Chondrocyte (in vitro differentiated cells): ENCODE results near the gene CDK2AP2. TPM values are rescaled to one million over a fixed set of nuclear protein-coding genes. Genes with fewer than 3 reads are reported as not detected.

Source experiments
- DNase-seq: peaks from one replicate; pipeline ENCODE4 v3.0.0; 2021; ENCODE audit warnings: mixed read lengths, low spot score
- H3K27ac Mint-ChIP-seq: one replicate; pipeline ENCODE4 v1.8.0; 2021; ENCODE audit warnings: mild to moderate bottlenecking, moderate library complexity, mixed read lengths; ENCODE audit not compliant: unreplicated experiment
- H3K27me3 Mint-ChIP-seq: 2 replicates; pipeline ENCODE4 v1.8.0; 2021; ENCODE audit warnings: low read depth, mixed read lengths
- H3K36me3 Mint-ChIP-seq: 2 replicates; pipeline ENCODE4 v1.8.0; 2021; ENCODE audit warnings: low read depth, mixed read lengths
- H3K4me1 Mint-ChIP-seq: 2 replicates; pipeline ENCODE4 v1.8.0; 2021; ENCODE audit warnings: low read depth, mild to moderate bottlenecking, mixed read lengths
- H3K4me3 Mint-ChIP-seq: one replicate; pipeline ENCODE4 v1.8.0; 2021; ENCODE audit warnings: mild to moderate bottlenecking, moderate library complexity, mixed read lengths; ENCODE audit not compliant: unreplicated experiment
- H3K9me3 Mint-ChIP-seq: 2 replicates; pipeline ENCODE4 v1.8.0; 2021; ENCODE audit warnings: low read depth, mixed read lengths
- total RNA-seq: library from RNA; stranded (reverse); gene quantifications from 3 replicates; pipeline ENCODE4 v1.2.1, GENCODE V29; 2021
- TF ChIP-seq, protein P1 (sequence below): fragments of 200-600 bp; sonication (generic); IDR thresholded peaks from 2 replicates; pipeline ENCODE4 v1.5.0; 2021; ENCODE audit warnings: antibody characterized with exemption, mild to moderate bottlenecking, moderate library complexity

Gene CDK2AP2
- total RNA-seq, 1 donor from 2014 or later = 42.5 TPM

DNA sequence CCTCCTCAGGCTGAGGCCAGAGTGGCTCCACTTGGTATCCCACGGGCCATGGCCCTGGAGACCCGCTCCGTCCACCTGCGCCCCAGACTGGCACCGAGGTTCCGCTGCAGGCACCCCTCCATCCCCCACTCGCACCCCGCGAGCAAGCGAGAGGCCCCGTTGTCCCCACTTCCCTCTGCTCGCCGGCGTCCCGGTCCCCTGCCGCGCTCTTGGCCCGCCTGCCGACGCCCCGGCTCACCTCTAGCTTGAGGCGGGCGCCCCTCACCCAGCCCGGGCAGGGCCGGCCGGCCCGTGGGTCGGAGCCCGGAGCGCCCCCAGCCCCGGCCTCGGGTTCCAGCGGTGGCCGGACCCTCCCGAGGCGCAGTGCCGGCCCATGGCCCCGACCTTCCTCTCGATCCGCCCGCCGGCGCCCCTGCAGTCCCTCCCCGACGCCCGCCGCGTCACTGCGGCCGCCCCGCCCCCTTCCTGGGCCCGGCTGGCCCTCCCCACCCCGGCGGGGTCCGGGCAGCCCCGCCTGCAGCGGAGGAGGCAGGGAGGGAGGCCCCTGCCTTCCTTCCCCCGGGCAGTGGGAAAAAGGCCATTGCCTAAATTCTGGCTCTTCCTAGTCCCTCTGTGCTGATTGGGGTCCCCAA lies 2.9 kb downstream of the CDK2AP2 start, which contains the start of gene PITPNM1:
Gene PITPNM1, minus strand, starts transcription at position 414 of the 632 bp plus-strand sequence. CDS start 1,183 bp downstream, outside the sequence.
- Mint-ChIP-seq H3K9me3 (no peaks in the 10 kb centered on the region), H3K36me3 (peaks cover 8% of the 10 kb centered on the region), H3K27ac (peak within 1 kb of the TSS; percentile 88), H3K4me1 (peaks cover 46% of the 10 kb centered on the region), H3K27me3 (no peaks in the 10 kb centered on the region), H3K4me3 (peak within 1 kb of the TSS; percentile 83)
- TF ChIP-seq, protein P1, sequence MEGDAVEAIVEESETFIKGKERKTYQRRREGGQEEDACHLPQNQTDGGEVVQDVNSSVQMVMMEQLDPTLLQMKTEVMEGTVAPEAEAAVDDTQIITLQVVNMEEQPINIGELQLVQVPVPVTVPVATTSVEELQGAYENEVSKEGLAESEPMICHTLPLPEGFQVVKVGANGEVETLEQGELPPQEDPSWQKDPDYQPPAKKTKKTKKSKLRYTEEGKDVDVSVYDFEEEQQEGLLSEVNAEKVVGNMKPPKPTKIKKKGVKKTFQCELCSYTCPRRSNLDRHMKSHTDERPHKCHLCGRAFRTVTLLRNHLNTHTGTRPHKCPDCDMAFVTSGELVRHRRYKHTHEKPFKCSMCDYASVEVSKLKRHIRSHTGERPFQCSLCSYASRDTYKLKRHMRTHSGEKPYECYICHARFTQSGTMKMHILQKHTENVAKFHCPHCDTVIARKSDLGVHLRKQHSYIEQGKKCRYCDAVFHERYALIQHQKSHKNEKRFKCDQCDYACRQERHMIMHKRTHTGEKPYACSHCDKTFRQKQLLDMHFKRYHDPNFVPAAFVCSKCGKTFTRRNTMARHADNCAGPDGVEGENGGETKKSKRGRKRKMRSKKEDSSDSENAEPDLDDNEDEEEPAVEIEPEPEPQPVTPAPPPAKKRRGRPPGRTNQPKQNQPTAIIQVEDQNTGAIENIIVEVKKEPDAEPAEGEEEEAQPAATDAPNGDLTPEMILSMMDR = no peak
- DNase-seq = no peak

DNA sequence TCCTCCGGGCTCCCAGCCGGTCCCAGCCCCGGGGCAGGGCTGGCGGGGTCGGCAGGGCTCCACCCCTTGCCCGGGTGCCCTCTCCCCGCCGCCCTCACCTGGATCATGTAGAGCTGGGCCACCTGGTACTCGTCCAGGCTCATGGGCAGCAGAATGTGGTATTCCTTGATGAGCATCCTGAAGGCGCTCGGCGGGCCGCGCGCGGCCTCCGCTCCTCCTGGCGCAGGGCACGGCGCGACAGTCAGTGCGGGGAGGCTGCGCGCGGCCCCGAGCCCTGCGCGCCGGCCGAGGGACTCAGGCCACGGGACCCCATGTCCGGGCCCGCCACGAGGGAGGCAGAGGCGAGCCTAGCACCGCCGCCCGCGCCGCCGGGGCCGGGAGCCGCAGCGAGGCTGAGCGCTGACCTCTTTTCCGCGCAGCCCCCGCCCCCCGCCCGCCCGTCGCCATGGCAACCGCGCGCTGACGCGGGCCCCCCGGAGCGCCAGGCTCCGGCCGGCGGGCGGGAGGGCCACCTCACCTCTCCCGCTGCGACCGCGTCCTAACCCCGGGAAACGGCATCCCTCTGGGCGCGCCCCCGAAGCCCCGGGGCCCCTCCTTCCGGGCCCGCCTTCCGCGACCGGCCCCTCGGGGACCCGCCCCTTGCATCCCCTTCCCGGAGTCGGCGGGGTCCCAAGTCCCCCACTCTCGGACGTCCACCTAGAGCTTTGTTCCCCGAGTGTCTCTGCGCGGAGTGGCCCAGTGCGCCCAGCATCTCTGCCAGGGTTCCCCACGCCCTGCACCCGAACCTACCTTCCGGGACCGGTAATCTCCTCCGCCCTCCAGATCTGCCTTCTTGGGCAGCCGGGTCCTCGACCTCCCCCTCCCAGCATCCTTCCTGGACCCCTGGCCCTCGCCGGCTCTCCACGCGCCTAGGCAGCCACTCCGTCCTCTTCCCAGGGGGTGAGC lies 3.7 kb downstream of the CDK2AP2 start:
- peak overlapping the region; percentile 83 for H3K4me3 Mint-ChIP-seq
- no peaks in the 10 kb centered on the region for H3K9me3 Mint-ChIP-seq
- DNase-seq = peak; percentile 85
- peaks cover 46% of the 10 kb centered on the region for H3K4me1 Mint-ChIP-seq
- H3K36me3 Mint-ChIP-seq = peaks cover 8% of the 10 kb centered on the region
- TF ChIP-seq, protein P1 = no peak
- H3K27ac Mint-ChIP-seq = peak overlapping the region; percentile 57
- H3K27me3 Mint-ChIP-seq = no peaks in the 10 kb centered on the region

DNA sequence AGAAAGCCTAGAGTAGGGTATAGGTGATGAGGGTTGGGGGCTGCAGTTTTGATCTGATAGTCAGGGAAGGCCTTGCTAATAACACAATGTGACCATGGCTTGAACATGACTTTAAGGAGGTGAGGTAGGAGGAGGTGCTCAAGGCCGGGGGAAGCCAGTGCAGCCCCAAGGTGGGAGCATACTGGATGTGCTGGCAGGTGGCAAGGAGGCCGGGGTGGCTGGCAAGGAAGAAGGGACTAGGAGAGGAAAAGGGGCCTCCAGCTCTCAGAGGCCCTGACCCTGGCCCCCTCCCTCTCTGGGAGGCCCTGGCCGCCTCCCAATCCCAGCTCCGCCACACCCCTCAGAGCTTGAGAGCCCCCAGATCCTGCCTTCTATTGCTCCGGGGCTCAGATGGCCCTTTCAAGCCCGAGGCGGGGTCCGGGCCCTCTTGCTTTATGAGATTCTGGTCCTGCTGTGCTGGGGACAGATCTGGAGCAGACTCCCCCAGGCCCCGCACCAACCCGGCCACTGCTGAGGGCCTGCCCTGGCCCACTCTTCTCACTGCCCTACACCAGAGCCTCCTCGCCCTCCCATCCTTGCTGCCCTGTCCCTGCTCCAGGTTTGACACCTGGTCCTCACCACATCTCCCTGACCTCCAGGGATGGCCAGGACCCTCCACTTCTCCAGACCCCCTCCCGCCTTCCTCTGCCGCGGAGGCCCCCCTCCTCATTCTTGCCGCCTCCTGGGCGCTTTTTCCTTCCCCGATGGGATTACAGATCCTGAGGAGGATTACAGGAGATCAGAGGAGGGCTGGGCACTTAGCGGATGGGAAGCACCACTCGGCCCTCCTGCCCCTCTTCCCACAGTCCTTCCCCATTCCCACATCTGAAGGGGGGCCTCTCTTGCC lies 4.6 kb downstream of the CDK2AP2 start:
- TF ChIP-seq, protein P1 = no peak
- peak; percentile 82 for DNase-seq
- Mint-ChIP-seq H3K36me3 (peaks cover 8% of the 10 kb centered on the region), H3K9me3 (no peaks in the 10 kb centered on the region), H3K4me3 (peak overlapping the region; percentile 49), H3K27me3 (no peaks in the 10 kb centered on the region), H3K4me1 (peaks cover 38% of the 10 kb centered on the region), H3K27ac (no peak overlapping the region)

DNA sequence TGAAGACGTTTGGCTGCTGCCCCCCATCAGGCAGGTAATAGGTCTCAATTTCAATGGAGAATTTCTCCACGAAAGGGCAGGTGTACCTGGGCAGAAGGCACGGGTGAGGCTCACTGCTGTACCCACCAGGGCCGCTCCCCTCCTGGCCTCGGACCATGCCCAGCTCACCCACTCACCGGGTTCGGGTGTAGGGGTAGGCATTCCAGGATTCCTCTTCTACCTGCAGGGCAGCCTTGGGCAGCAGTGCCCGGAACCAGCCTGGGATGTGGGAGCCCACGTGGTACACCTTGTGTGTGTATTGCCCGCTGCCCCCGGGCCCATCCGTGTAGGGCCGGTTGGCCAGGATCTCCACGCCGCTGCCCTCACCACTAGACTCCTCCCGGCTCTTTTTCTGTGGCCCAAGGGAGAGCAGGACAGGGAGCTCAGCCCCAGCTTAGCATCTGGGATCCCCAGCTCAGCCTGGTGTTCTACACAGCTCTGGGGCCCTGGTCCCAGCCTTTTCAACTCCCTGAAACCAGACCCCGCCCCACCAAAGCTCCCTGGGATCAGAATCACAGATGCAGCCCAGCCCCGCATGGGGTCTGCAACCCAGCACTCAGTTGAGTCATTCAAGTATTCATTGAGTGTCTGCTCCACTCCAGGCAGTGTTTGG lies 5.5 kb downstream of the CDK2AP2 start:
- H3K4me1 Mint-ChIP-seq = peaks cover 35% of the 10 kb centered on the region
- peak overlapping the region; percentile 0 for H3K4me3 Mint-ChIP-seq
- H3K36me3 Mint-ChIP-seq = peaks cover 8% of the 10 kb centered on the region
- H3K27ac Mint-ChIP-seq = no peak overlapping the region
- no peaks in the 10 kb centered on the region for H3K27me3 Mint-ChIP-seq
- H3K9me3 Mint-ChIP-seq = no peaks in the 10 kb centered on the region
- TF ChIP-seq, protein P1 = no peak
- peak; percentile 92 for DNase-seq
